ENCODE data around the gene RFX7.

DNA sequence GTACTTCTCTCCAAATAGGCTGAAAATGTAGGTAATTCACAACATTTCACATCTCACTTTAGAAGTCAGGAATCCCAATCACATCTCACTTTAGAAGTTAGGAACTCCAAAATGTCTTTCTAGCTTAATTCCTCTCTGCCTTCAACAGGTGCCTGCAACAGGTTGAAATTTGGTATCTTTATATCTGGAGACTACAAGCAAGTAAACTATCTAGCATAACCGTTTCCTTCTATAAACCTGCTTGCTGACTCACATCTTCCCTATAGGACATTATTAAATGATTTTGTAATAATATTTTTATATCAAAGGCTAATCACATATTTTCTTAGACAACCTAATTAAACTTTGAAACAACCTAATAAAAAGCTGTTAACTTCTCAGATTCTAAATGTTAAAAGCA, 18.2 kb downstream of the RFX7 start:
- TF ChIP-seq, protein P1, sequence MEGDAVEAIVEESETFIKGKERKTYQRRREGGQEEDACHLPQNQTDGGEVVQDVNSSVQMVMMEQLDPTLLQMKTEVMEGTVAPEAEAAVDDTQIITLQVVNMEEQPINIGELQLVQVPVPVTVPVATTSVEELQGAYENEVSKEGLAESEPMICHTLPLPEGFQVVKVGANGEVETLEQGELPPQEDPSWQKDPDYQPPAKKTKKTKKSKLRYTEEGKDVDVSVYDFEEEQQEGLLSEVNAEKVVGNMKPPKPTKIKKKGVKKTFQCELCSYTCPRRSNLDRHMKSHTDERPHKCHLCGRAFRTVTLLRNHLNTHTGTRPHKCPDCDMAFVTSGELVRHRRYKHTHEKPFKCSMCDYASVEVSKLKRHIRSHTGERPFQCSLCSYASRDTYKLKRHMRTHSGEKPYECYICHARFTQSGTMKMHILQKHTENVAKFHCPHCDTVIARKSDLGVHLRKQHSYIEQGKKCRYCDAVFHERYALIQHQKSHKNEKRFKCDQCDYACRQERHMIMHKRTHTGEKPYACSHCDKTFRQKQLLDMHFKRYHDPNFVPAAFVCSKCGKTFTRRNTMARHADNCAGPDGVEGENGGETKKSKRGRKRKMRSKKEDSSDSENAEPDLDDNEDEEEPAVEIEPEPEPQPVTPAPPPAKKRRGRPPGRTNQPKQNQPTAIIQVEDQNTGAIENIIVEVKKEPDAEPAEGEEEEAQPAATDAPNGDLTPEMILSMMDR (IDR thresholded peaks at IDR 0.05; ENCODE audit: low read depth, low read length, poor library complexity, severe bottlenecking) = no peak
- TF ChIP-seq EZH2phosphoT487 (IDR thresholded peaks at IDR 0.05; ENCODE audit: borderline replicate concordance, low read length) = no peak

All from DOHH2 (cell line).